ENCODE results near the gene FCRL2.

Gene FCRL2

GRCh38 chr1:157784801-157785200 lies 7.9 kb upstream of the FCRL2 start:
- no peak overlapping the region for H3K4me2 ChIP-seq (ENCODE audit: low read length)

GRCh38 chr1:157782931-157783330 lies 6.0 kb upstream of the FCRL2 start:
- Histone ChIP-seq H3K27me3 (ENCODE audit: control insufficient read depth, insufficient read depth, low read length) (no peaks in the 10 kb centered on the region), H3K27ac (no peak overlapping the region), H3K4me2 (ENCODE audit: low read length) (no peak overlapping the region), H3K79me2 (no peaks in the 10 kb centered on the region), H3K4me1 (no peaks in the 10 kb centered on the region), H3K4me3 (ENCODE audit: low read depth, low read length) (no peak overlapping the region), H2AFZ (no peak overlapping the region), H3K9me3 (ENCODE audit: control insufficient read depth, low read length) (no peaks in the 10 kb centered on the region), H3K36me3 (ENCODE audit: control insufficient read depth, insufficient read depth, low read length) (no peaks in the 10 kb centered on the region), H3K9ac (no peak overlapping the region)
- TF ChIP-seq CTCF (IDR thresholded peaks at IDR 0.05), result no peak

More at GRCh38 chr1:157784801-157785200, 7.9 kb upstream of the FCRL2 start:
- Histone ChIP-seq H3K4me1 (no peaks in the 10 kb centered on the region), H3K9ac (no peak overlapping the region), H2AFZ (no peak overlapping the region), H3K79me2 (no peaks in the 10 kb centered on the region), H3K36me3 (ENCODE audit: control insufficient read depth, insufficient read depth, low read length) (no peaks in the 10 kb centered on the region), H3K4me3 (ENCODE audit: low read depth, low read length) (no peak overlapping the region), H3K27ac (no peak overlapping the region), H3K27me3 (ENCODE audit: control insufficient read depth, insufficient read depth, low read length) (no peaks in the 10 kb centered on the region), H3K9me3 (ENCODE audit: control insufficient read depth, low read length) (no peaks in the 10 kb centered on the region)
- TF ChIP-seq CTCF (IDR thresholded peaks at IDR 0.05), result no peak

GRCh38 chr1:157781048-157781447 lies 4.1 kb upstream of the FCRL2 start:
- Histone ChIP-seq H3K4me2 (ENCODE audit: low read length) (no peak overlapping the region), H2AFZ (no peak overlapping the region), H3K9ac (no peak overlapping the region), H3K9me3 (ENCODE audit: control insufficient read depth, low read length) (no peaks in the 10 kb centered on the region), H3K79me2 (no peaks in the 10 kb centered on the region), H3K4me3 (ENCODE audit: low read depth, low read length) (no peak overlapping the region), H3K27ac (no peak overlapping the region), H3K4me1 (no peaks in the 10 kb centered on the region), H3K36me3 (ENCODE audit: control insufficient read depth, insufficient read depth, low read length) (no peaks in the 10 kb centered on the region), H3K27me3 (ENCODE audit: control insufficient read depth, insufficient read depth, low read length) (no peaks in the 10 kb centered on the region)
- TF ChIP-seq CTCF (IDR thresholded peaks at IDR 0.05), result no peak

- Histone ChIP-seq H3K27me3 (ENCODE audit: control insufficient read depth, insufficient read depth, low read length) (no peaks in the 10 kb centered on the region), H3K36me3 (ENCODE audit: control insufficient read depth, insufficient read depth, low read length) (no peaks in the 10 kb centered on the region), H3K9ac (no peak overlapping the region), H3K9me3 (ENCODE audit: control insufficient read depth, low read length) (no peaks in the 10 kb centered on the region), H3K4me3 (ENCODE audit: low read depth, low read length) (no peak overlapping the region), H3K4me2 (ENCODE audit: low read length) (no peak overlapping the region), H3K4me1 (no peaks in the 10 kb centered on the region), H3K79me2 (no peaks in the 10 kb centered on the region), H3K27ac (no peak overlapping the region), H2AFZ (no peak overlapping the region)
- no peak for TF ChIP-seq CTCF (IDR thresholded peaks at IDR 0.05)
Observed at GRCh38 chr1:157775101-157775870, 1.6 kb downstream of the FCRL2 start.

GRCh38 chr1:157774412-157774811 lies 2.5 kb downstream of the FCRL2 start:
- no peak overlapping the region for H3K9ac ChIP-seq
- no peak overlapping the region for H3K4me3 ChIP-seq (ENCODE audit: low read depth, low read length)
- H3K36me3 ChIP-seq (ENCODE audit: control insufficient read depth, insufficient read depth, low read length), result no peaks in the 10 kb centered on the region
- H3K9me3 ChIP-seq (ENCODE audit: control insufficient read depth, low read length), result no peaks in the 10 kb centered on the region
- TF ChIP-seq CTCF (IDR thresholded peaks at IDR 0.05), result no peak
- H3K27ac ChIP-seq, result no peak overlapping the region
- no peak overlapping the region for H2AFZ ChIP-seq
- no peaks in the 10 kb centered on the region for H3K4me1 ChIP-seq
- H3K4me2 ChIP-seq (ENCODE audit: low read length), result no peak overlapping the region
- no peaks in the 10 kb centered on the region for H3K27me3 ChIP-seq (ENCODE audit: control insufficient read depth, insufficient read depth, low read length)
- no peaks in the 10 kb centered on the region for H3K79me2 ChIP-seq

Data from parathyroid adenoma (tissue), 2 donors.